ENCODE data around the gene MAP4K3.

DNA sequence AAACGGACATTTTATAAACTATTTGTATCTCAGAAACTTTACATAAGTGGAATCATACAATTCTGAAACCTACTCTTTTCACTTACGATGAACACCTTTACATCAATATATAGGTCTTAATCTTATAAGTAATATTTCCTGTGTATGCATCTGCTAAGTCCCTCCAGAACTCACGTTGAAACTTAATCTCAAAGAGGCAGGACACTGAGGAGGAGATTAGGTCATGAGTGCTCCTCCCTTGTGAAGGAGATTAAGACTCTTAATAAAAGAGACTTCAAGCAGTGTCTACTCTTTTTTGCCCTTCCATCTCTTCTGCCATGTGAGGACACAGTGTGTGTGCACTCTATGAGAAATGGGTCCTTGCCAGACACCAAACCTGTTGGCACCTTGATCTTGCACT lies 98.6 kb downstream of the MAP4K3 start:
- TF ChIP-seq, protein P1, sequence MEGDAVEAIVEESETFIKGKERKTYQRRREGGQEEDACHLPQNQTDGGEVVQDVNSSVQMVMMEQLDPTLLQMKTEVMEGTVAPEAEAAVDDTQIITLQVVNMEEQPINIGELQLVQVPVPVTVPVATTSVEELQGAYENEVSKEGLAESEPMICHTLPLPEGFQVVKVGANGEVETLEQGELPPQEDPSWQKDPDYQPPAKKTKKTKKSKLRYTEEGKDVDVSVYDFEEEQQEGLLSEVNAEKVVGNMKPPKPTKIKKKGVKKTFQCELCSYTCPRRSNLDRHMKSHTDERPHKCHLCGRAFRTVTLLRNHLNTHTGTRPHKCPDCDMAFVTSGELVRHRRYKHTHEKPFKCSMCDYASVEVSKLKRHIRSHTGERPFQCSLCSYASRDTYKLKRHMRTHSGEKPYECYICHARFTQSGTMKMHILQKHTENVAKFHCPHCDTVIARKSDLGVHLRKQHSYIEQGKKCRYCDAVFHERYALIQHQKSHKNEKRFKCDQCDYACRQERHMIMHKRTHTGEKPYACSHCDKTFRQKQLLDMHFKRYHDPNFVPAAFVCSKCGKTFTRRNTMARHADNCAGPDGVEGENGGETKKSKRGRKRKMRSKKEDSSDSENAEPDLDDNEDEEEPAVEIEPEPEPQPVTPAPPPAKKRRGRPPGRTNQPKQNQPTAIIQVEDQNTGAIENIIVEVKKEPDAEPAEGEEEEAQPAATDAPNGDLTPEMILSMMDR (IDR thresholded peaks at IDR 0.05), result no peak
- TF ChIP-seq EZH2 (IDR thresholded peaks at IDR 0.05; ENCODE audit: borderline replicate concordance, insufficient read depth, low read depth, low read length, poor library complexity, severe bottlenecking), result no peak

Data from B cell (primary cell).